Measurements from ENCODE around the gene KCNAB1.

DNA sequence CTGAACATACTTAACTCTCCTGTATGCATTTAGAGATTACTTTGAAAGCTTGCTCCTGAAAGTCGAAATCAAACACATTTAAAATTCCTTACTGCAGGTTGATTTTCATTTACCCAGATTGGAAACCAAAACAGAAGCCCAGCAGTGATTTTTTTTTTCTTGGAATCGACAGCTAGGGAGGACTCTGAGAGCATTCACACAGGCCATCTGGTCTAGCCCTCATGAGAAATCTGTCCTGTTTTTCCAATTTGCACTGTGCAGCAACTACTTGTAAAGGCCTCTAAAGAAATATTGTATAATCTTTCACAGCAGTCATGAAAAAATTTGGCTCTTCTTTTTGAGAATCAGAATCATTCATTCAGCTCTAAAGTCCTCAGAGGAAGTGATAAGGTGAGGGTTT lies 179.2 kb downstream of the KCNAB1 start:
- TF ChIP-seq, protein P1, sequence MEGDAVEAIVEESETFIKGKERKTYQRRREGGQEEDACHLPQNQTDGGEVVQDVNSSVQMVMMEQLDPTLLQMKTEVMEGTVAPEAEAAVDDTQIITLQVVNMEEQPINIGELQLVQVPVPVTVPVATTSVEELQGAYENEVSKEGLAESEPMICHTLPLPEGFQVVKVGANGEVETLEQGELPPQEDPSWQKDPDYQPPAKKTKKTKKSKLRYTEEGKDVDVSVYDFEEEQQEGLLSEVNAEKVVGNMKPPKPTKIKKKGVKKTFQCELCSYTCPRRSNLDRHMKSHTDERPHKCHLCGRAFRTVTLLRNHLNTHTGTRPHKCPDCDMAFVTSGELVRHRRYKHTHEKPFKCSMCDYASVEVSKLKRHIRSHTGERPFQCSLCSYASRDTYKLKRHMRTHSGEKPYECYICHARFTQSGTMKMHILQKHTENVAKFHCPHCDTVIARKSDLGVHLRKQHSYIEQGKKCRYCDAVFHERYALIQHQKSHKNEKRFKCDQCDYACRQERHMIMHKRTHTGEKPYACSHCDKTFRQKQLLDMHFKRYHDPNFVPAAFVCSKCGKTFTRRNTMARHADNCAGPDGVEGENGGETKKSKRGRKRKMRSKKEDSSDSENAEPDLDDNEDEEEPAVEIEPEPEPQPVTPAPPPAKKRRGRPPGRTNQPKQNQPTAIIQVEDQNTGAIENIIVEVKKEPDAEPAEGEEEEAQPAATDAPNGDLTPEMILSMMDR (conservative IDR thresholded peaks at IDR 0.05 in 1 of 2, IDR thresholded peaks at IDR 0.05 in 1 of 2; ENCODE audit: low read depth in 1 of 2, low read length in 2 of 2) = no peak
- TF ChIP-seq EZH2 (IDR thresholded peaks at IDR 0.05; ENCODE audit: low read length, missing control alignments) = no peak

Data from fibroblast of lung (primary cell).